Breast epithelium (tissue), 4 donors: ENCODE data around the gene BORCS6. TPM values are rescaled to one million over a fixed set of nuclear protein-coding genes. Genes with fewer than 3 reads are reported as not detected.

ENCODE experiments used
- DNase-seq, 2 donors: peaks; one replicate each; pipeline ENCODE4 v3.0.0-alpha.2; 2019; ENCODE audit warnings: low spot score in 2 of 2
- H3K27ac ChIP-seq, 2 donors: fragments of 200-600 bp; sonication (generic) in 1 of 2; one replicate each; pipeline ENCODE4 v1.5.1; 2016 to 2019; ENCODE audit warnings: mild to moderate bottlenecking in 1 of 2
- H3K27me3 ChIP-seq, 2 donors: fragments of 200-600 bp; sonication (generic) in 1 of 2; one replicate each; pipeline versions ENCODE4 v1.5.1 to v1.6.0; 2017 to 2019; ENCODE audit warnings: control low read depth in 1 of 2, mild to moderate bottlenecking in 1 of 2
- H3K36me3 ChIP-seq: fragments of 200-600 bp; one replicate; pipeline ENCODE4 v1.5.1; 2019
- H3K4me1 ChIP-seq, 2 donors: fragments of 200-600 bp; sonication (generic); one replicate each; pipeline ENCODE4 v1.5.1; 2016 to 2019; ENCODE audit warnings: control low read depth in 1 of 2
- H3K4me3 ChIP-seq, 3 donors: fragments of 200-600 bp; sonication (generic); 1 replicate in 2 of 3; 2 replicates in 1 of 3; pipeline ENCODE4 v1.5.1; 2016 to 2019; ENCODE audit warnings: mild to moderate bottlenecking in 3 of 3, moderate library complexity in 2 of 3
- H3K9me3 ChIP-seq, 2 donors: fragments of 200-600 bp; sonication (generic) in 1 of 2; one replicate each; pipeline ENCODE4 v1.5.1; 2016 to 2019; ENCODE audit warnings: control low read depth in 1 of 2
- POLR2A ChIP-seq: fragments of 450-650 bp; IDR thresholded peaks from one replicate; pipeline ENCODE4 v1.6.1; 2016; ENCODE audit warnings: antibody characterized with exemption, mild to moderate bottlenecking, moderate library complexity
- POLR2AphosphoS5 ChIP-seq, 3 donors: sonication (generic); formaldehyde crosslinking; IDR thresholded peaks; one replicate each; pipeline ENCODE4 v1.6.1; 2017; ENCODE audit warnings: antibody characterized with exemption in 3 of 3
- intact Hi-C: fragments of 100-400 bp; cut with DNase I; formaldehyde crosslinking; loops from one replicate; pipeline ENCODE4 v1.15.1; 2023; ENCODE audit warnings: low total_unique reads
- total RNA-seq, 3 donors: library from RNA; depleted of rRNA; stranded (reverse); fragments of >200 nt; gene quantifications; one replicate each; pipeline ENCODE4 v1.1.0, GENCODE V29; 2016
- TF ChIP-seq, protein P1 (sequence below), 3 donors: fragments of 450-650 bp; IDR thresholded peaks; one replicate each; pipeline ENCODE4 v1.5.1; 2016 to 2017; ENCODE audit warnings: antibody characterized with exemption in 3 of 3, mild to moderate bottlenecking in 3 of 3, moderate library complexity in 3 of 3

BORCS6 gene
- total RNA-seq, 3 donors from 2014 or later, result 8.5 to 11.5 (median 10.8) TPM

DNA sequence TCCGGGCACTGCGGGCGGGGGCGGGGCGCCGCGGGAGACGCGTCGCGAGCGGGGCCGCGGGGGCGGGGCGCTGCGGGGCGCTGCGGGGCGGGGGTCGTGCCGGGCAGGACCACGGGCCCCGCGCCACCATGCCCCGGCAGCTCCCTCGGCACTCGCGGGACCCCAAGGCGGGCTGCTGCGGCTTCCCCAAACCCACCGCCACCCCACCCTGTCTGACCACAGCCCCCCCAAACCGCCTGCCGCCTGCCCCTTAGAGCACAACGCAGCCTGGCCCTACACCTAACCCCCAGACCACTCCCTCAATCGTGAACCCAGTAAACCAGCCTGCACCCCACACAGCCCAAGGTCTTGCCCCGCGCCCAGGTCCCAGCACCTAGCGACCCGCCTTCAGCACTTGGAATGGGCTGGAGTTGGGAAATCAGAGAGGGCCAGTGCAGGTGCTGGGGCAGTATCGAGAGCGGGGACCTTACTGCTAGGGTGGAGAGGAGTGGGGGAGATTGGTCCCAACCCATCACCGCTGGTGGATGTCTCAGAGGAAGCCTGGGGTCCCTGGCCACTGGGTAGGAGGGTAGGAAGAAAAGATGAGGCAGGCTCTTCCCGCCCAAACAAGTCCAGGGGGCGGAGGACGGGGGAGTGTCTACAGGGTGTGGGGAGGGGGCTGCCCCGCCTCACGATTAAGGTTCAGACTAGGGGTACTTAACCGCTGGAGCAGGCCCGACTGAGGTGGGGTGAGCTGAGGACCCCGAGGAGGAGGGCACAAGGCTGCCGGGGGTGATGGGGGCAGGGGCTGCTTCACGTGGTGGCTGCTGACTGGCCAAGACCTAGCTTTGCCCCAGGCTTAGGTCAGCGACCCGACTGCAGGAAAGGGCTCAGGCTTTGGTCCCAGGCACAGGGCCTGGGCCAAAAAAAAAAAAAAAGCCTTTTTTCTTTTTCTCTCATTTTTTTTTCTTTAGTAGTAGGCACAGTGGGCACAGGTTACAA, 26.7 kb downstream of the BORCS6 start:
- intact Hi-C loops, result no loop called here
- no peak for DNase-seq
- H3K4me1 ChIP-seq, result peaks cover 14 to 21% of the 10 kb centered on the region in 2 donors

DNA sequence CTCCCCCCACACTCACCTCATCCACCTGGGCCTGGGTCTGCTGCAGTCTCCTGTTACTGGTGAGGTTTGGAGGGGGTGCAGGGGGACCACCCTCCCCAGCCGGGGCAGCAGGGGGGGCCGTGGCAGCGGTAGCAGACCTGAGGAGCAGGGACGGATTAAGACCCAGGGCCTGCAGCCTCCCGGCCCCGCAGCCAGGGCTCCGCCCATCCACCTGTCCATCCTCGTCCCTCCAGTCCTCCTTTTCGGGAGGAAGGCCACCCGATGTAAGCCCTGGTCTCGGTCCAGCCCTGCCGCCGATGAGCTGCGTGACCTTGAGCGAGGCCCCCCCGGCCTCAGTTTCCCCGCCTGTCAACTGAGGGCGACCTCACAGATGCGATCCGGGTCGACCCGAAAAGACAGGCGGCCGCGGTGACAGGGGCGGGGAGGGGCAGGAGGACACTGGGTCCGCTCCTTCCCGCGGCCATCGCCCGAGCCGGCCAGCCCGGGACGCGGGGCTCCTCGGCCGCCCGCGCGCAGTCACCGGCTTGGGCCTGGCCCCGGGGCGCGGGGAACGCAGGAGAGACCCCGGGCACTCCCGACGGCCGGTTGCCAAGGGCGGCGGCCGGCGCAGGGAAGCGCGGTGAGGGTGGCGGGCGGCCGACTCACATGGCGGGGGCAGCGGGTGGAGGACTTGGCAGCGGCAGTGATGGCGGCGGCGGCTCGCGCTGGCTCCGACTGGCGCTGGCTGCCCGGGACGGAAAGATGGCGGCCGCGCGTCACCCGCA, 27.6 kb downstream of the BORCS6 start, which contains the start of gene VAMP2:
VAMP2 (minus strand) TSS at position 716 of the 764 bp plus-strand sequence; CDS start at position 647, 69 bp downstream.
- peak within 1 kb of the TSS; percentile 99 to 100 for H3K27ac ChIP-seq
- H3K27me3 ChIP-seq, result no peaks in the 10 kb centered on the region
- H3K9me3 ChIP-seq, result no peaks in the 10 kb centered on the region
- peak; percentile 76 to 82 for DNase-seq
- peak within 1 kb of the TSS; percentile 84 to 100 (median 97) for H3K4me3 ChIP-seq
- no peaks in the 10 kb centered on the region for H3K36me3 ChIP-seq
- TF ChIP-seq, protein P1, sequence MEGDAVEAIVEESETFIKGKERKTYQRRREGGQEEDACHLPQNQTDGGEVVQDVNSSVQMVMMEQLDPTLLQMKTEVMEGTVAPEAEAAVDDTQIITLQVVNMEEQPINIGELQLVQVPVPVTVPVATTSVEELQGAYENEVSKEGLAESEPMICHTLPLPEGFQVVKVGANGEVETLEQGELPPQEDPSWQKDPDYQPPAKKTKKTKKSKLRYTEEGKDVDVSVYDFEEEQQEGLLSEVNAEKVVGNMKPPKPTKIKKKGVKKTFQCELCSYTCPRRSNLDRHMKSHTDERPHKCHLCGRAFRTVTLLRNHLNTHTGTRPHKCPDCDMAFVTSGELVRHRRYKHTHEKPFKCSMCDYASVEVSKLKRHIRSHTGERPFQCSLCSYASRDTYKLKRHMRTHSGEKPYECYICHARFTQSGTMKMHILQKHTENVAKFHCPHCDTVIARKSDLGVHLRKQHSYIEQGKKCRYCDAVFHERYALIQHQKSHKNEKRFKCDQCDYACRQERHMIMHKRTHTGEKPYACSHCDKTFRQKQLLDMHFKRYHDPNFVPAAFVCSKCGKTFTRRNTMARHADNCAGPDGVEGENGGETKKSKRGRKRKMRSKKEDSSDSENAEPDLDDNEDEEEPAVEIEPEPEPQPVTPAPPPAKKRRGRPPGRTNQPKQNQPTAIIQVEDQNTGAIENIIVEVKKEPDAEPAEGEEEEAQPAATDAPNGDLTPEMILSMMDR (IDR thresholded peaks at IDR 0.05), result peak in 2 of 3 donors; percentile 8 to 30
- peak; percentile 29 to 91 (median 68) for TF ChIP-seq POLR2AphosphoS5 (IDR thresholded peaks at IDR 0.05)
- peak; percentile 32 for TF ChIP-seq POLR2A
- peaks cover 14 to 21% of the 10 kb centered on the region in 2 donors for H3K4me1 ChIP-seq
- intact Hi-C loops, result no loop called here

More for the DNA sequence above, 26.7 kb downstream of the BORCS6 start:
- Histone ChIP-seq H3K9me3 (no peaks in the 10 kb centered on the region), H3K4me3 (peak overlapping the region; percentile 84 to 100 (median 97)), H3K36me3 (no peaks in the 10 kb centered on the region), H3K27me3 (no peaks in the 10 kb centered on the region), H3K27ac (peak overlapping the region; percentile 99 to 100)
- TF ChIP-seq POLR2A (no peak), POLR2AphosphoS5 (IDR thresholded peaks at IDR 0.05) (no peak)
- TF ChIP-seq, protein P1 (IDR thresholded peaks at IDR 0.05), result no peak

DNA sequence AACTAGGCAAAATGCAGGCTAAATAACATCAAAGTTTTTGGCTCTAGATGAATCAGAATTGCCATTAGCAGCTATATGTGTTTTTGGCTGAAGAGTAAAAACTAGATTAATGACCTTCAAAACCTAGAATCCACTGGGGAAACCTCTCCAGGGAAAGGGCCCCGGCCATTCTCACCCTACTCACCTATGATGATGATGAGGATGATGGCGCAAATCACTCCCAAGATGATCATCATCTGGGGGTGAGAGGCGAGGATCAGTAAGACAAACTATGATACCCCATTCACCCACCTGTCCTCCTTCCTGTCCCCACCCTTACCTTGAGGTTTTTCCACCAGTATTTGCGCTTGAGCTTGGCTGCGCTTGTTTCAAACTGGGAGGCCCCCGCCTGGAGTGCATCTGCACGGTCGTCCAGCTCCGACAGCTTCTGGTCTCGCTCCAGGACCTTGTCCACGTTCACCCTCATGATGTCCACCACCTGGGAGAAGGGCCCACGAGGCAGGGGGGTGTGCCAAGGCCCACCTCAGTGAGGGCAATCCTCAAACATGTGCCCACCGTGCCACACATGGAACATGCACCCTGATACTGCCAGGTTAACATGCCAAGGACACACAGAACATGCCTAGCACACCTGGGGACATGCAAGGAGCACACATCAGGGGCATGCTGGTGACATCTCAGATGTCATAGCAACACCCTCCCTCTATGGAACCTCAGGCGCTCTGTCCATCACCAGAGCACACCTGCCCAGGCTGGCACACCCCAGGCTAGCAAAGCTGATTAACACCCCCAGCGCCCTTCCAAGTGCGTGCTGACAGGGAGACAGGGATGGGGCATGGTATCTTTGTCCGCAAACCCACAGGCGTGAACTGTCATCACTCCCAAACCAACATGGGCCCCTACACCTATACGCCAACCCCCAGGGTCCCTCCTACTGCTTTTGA, 28.4 kb downstream of the BORCS6 start:
- H3K4me1 ChIP-seq, result peaks cover 14 to 21% of the 10 kb centered on the region in 2 donors
- H3K4me3 ChIP-seq, result peak overlapping the region; percentile 84 to 100 (median 97)
- no peaks in the 10 kb centered on the region for H3K9me3 ChIP-seq
- no peak for DNase-seq
- TF ChIP-seq POLR2A, result no peak
- TF ChIP-seq, protein P1 (IDR thresholded peaks at IDR 0.05), result no peak
- no peak for TF ChIP-seq POLR2AphosphoS5 (IDR thresholded peaks at IDR 0.05)
- peak overlapping the region; percentile 99 to 100 for H3K27ac ChIP-seq
- H3K36me3 ChIP-seq, result no peaks in the 10 kb centered on the region
- H3K27me3 ChIP-seq, result no peaks in the 10 kb centered on the region
- intact Hi-C loops, result no loop called here

DNA sequence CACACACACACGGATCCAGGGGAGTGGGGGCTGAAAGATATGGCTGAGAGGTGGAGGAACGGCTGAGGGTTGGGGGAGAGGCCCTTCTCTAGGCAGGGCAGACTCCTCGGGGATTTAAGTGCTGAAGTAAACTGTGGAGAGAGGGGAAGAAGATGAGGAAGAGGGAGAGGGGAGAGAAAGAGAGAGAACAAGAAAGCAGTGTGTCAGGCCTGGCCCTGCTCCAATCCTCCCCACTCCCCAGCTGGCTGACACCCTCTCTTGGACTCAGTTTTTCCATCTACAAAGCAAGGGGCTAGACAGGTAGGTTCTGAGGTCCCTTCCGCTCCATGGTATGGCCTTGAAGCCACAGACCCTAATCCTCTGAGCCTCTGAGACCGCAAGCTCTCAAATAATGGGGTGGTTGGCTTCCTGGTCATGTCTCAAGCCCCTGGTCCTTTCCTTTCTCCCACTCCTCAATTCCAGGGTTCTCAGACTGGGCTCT, 29.2 kb downstream of the BORCS6 start:
- Histone ChIP-seq H3K36me3 (no peaks in the 10 kb centered on the region), H3K27me3 (no peaks in the 10 kb centered on the region), H3K4me3 (peak overlapping the region in 2 of 3 donors; percentile 84 to 100), H3K9me3 (no peaks in the 10 kb centered on the region), H3K27ac (peak overlapping the region; percentile 99 to 100), H3K4me1 (peaks cover 14 to 21% of the 10 kb centered on the region in 2 donors)
- DNase-seq, result no peak
- TF ChIP-seq POLR2AphosphoS5 (IDR thresholded peaks at IDR 0.05) (no peak), POLR2A (no peak)
- TF ChIP-seq, protein P1 (IDR thresholded peaks at IDR 0.05), result no peak
- intact Hi-C loops, result no loop called here
